GM12878 (cell line): Measurements from ENCODE around the gene COL5A3.

Experiments used
- MEF2A ChIP-seq: IDR thresholded peaks from 2 replicates; pipeline ENCODE4 v1.6.1; 2011; ENCODE audit warnings: low read depth, mild to moderate bottlenecking, low read length, moderate library complexity; ENCODE audit not compliant: insufficient read depth
- TF ChIP-seq, protein P1 (sequence below): IDR thresholded peaks from 2 replicates; pipeline ENCODE4 v1.6.1; 2012; ENCODE audit warnings: low read depth, low read length, improper control_type of control experiment
- TF ChIP-seq, protein P2 (sequence below): fragments of 450-650 bp; IDR thresholded peaks from 2 replicates; pipeline ENCODE4 v1.6.1; 2017; ENCODE audit warnings: mild to moderate bottlenecking, moderate library complexity
- TF ChIP-seq, protein P3 (sequence below): IDR thresholded peaks from 2 replicates; pipeline ENCODE4 v1.6.1; 2012; ENCODE audit warnings: mild to moderate bottlenecking, low read depth, low read length
- TF ChIP-seq, protein P4 (sequence below): IDR thresholded peaks from 2 replicates; pipeline ENCODE4 v1.6.1; 2011; ENCODE audit warnings: low read depth, mild to moderate bottlenecking, low read length, moderate library complexity, borderline replicate concordance; ENCODE audit errors: extremely low read depth

DNA sequence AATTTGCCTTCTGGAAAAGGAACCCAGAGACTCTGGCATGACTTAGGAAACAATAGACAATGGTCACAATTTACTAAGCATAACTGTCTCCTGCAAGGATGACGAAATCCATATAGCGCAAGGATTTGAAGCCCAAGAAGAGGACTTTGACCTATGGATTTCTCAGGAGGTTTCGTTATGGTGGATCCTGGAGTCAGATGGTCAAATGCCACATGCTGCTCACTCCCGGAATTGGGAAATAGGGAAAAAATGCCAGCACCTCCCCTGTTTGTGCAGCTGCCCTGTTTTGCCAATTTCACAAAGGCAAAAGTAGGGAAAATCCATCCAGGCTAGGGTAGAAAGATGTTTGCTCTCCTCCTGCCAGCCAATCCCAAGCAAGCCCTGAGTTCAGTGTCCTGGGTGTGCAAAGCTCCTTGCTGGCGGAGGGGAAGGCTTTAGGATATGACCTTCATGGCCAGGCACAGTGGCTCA is 26.3 kb upstream of the COL5A3 start:
- TF ChIP-seq, protein P1, sequence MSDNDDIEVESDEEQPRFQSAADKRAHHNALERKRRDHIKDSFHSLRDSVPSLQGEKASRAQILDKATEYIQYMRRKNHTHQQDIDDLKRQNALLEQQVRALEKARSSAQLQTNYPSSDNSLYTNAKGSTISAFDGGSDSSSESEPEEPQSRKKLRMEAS: no peak
- TF ChIP-seq, protein P2, sequence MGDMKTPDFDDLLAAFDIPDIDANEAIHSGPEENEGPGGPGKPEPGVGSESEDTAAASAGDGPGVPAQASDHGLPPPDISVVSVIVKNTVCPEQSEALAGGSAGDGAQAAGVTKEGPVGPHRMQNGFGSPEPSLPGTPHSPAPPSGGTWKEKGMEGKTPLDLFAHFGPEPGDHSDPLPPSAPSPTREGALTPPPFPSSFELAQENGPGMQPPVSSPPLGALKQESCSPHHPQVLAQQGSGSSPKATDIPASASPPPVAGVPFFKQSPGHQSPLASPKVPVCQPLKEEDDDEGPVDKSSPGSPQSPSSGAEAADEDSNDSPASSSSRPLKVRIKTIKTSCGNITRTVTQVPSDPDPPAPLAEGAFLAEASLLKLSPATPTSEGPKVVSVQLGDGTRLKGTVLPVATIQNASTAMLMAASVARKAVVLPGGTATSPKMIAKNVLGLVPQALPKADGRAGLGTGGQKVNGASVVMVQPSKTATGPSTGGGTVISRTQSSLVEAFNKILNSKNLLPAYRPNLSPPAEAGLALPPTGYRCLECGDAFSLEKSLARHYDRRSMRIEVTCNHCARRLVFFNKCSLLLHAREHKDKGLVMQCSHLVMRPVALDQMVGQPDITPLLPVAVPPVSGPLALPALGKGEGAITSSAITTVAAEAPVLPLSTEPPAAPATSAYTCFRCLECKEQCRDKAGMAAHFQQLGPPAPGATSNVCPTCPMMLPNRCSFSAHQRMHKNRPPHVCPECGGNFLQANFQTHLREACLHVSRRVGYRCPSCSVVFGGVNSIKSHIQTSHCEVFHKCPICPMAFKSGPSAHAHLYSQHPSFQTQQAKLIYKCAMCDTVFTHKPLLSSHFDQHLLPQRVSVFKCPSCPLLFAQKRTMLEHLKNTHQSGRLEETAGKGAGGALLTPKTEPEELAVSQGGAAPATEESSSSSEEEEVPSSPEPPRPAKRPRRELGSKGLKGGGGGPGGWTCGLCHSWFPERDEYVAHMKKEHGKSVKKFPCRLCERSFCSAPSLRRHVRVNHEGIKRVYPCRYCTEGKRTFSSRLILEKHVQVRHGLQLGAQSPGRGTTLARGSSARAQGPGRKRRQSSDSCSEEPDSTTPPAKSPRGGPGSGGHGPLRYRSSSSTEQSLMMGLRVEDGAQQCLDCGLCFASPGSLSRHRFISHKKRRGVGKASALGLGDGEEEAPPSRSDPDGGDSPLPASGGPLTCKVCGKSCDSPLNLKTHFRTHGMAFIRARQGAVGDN: no peak
- no peak for TF ChIP-seq MEF2A
- TF ChIP-seq, protein P3, sequence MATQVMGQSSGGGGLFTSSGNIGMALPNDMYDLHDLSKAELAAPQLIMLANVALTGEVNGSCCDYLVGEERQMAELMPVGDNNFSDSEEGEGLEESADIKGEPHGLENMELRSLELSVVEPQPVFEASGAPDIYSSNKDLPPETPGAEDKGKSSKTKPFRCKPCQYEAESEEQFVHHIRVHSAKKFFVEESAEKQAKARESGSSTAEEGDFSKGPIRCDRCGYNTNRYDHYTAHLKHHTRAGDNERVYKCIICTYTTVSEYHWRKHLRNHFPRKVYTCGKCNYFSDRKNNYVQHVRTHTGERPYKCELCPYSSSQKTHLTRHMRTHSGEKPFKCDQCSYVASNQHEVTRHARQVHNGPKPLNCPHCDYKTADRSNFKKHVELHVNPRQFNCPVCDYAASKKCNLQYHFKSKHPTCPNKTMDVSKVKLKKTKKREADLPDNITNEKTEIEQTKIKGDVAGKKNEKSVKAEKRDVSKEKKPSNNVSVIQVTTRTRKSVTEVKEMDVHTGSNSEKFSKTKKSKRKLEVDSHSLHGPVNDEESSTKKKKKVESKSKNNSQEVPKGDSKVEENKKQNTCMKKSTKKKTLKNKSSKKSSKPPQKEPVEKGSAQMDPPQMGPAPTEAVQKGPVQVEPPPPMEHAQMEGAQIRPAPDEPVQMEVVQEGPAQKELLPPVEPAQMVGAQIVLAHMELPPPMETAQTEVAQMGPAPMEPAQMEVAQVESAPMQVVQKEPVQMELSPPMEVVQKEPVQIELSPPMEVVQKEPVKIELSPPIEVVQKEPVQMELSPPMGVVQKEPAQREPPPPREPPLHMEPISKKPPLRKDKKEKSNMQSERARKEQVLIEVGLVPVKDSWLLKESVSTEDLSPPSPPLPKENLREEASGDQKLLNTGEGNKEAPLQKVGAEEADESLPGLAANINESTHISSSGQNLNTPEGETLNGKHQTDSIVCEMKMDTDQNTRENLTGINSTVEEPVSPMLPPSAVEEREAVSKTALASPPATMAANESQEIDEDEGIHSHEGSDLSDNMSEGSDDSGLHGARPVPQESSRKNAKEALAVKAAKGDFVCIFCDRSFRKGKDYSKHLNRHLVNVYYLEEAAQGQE: no peak
- TF ChIP-seq, protein P4, sequence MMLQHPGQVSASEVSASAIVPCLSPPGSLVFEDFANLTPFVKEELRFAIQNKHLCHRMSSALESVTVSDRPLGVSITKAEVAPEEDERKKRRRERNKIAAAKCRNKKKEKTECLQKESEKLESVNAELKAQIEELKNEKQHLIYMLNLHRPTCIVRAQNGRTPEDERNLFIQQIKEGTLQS: no peak
